ENCODE data around the gene ADARB2. TPM values are rescaled to one million over a fixed set of nuclear protein-coding genes. Genes with fewer than 3 reads are reported as not detected.
A peak's percentile ranks its signal among the peaks of the same experiment; 100 is the strongest.

Gene ADARB2
- total RNA-seq, 3 donors from 2014 or later = 0.31 to 4.2 TPM; not detected in 1

DNA sequence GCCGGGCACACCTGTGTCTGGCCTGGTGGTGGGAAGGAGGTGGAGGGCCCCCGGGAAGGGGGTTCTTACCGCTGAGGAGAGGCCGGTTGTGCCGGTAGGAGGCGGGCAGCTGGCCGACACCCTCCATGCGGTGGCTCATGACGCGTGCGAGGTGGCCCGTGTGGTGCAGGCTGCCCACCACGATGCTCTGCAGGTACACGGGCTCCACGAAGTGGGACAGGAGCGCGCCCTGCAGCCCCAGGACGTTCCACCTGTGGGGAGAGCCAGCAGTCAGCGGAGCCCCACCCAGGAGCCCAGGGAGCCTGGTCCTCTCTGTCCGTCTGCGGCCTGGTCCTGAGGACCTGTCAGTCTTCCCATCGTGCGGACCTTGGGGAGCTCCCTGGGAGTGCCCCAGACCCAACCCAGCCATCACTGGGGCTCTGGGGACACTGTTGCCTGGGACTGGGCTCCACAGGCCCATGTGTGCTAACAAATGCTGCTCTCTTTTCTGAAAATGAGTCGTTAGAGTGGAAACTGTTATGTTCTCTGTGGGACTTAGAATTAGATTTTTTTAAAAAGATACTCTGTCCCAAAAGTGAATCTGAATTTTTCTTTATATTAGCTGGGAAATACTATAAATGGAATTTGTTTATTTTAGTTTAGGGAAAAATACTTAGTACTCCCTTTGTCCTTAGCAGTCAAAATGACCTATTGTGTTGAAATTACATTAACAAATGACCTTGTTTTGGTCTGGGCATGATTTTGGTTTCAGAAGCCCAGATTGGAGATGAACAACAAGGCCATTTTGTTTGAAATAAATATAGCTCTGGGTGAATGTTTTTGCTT lies 537.2 kb downstream of the ADARB2 start:
- DNase-seq (peak in 1 of 3 donors; percentile 41), ATAC-seq (no peak)
- Histone ChIP-seq H3K4me1 (ENCODE audit: low read depth) (no peaks in the 10 kb centered on the region), H3K36me3 (ENCODE audit: low read depth) (no peaks in the 10 kb centered on the region), H3K4me3 (no peak overlapping the region), H3K9me3 (no peaks in the 10 kb centered on the region)
- intact Hi-C loops (cut with DNase I, micrococcal nuclease) = no loop called here
- TF ChIP-seq, protein P1, sequence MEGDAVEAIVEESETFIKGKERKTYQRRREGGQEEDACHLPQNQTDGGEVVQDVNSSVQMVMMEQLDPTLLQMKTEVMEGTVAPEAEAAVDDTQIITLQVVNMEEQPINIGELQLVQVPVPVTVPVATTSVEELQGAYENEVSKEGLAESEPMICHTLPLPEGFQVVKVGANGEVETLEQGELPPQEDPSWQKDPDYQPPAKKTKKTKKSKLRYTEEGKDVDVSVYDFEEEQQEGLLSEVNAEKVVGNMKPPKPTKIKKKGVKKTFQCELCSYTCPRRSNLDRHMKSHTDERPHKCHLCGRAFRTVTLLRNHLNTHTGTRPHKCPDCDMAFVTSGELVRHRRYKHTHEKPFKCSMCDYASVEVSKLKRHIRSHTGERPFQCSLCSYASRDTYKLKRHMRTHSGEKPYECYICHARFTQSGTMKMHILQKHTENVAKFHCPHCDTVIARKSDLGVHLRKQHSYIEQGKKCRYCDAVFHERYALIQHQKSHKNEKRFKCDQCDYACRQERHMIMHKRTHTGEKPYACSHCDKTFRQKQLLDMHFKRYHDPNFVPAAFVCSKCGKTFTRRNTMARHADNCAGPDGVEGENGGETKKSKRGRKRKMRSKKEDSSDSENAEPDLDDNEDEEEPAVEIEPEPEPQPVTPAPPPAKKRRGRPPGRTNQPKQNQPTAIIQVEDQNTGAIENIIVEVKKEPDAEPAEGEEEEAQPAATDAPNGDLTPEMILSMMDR (IDR thresholded peaks at IDR 0.05) = no peak

DNA sequence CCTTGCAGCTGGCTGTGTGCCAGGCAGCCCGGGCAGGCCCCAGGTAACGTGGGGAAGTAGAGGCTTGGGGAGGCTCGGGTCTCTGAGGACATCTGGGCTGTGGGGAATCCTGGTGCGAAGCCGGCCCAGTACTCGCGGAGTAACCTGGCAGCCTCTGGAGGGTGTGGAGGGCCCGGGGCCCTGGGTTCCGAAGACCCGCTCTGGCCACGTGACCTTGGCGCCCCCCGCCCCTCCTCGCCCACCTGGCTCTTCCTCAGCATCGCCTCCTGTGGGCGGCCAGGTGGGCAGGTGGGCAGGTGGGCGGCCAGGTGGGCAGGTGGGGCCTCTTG lies 538.0 kb downstream of the ADARB2 start:
- DNase-seq (peak in 1 of 3 donors; percentile 38), ATAC-seq (no peak)
- TF ChIP-seq, protein P1 (IDR thresholded peaks at IDR 0.05) = no peak
- Histone ChIP-seq H3K4me1 (ENCODE audit: low read depth) (no peaks in the 10 kb centered on the region), H3K4me3 (no peak overlapping the region), H3K9me3 (no peaks in the 10 kb centered on the region), H3K36me3 (ENCODE audit: low read depth) (no peaks in the 10 kb centered on the region)
- intact Hi-C loops (cut with DNase I, micrococcal nuclease) = no loop called here

DNA sequence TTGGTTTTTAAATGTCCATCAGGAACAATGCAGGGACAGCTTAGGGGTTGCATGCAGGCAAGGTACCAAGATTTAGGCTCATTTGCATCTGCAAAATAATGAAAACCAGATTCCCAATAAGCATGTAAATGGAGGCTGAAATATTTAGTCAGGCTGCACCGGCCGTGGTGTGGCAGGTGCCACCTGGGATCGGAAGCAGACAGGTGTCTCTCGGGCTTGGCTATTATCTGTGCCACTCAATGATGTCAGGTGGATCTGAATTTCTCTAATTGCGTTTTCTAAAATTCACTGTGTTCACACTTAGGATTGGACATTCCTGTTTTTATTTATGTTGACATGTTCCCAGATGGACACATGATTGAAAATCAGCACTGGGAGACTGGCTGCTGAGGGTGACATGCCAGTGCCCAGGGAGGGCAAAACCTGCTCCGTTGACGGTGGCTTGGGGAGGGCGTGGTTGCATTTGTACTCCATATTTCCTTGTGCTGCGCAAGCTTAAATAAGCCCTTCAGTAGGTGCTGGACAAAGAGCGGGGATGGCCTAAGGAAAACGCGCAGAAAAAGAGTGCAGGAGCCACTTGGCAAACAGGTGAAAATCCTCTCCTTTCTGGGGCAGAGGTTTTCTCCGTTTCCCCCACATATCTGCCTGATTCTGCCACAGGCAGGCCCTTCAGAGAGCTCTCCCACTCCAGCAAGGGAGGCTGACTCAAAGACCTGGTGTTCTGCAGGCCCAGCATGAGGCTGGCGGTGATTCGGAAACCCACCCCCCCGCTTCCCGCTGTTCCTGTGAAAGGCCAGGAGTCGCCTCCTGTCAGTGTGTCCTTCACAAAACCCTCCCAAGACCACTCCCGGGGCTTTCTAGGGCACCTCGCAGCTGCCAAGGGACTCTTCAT lies 538.6 kb downstream of the ADARB2 start:
- TF ChIP-seq, protein P1 (IDR thresholded peaks at IDR 0.05) = no peak
- DNase-seq (peak; percentile 44 to 59 (median 46)), ATAC-seq (peak; percentile 90)
- Histone ChIP-seq H3K36me3 (ENCODE audit: low read depth) (no peaks in the 10 kb centered on the region), H3K4me1 (ENCODE audit: low read depth) (no peaks in the 10 kb centered on the region), H3K4me3 (no peak overlapping the region), H3K9me3 (no peaks in the 10 kb centered on the region)
- intact Hi-C loops (cut with DNase I, micrococcal nuclease) = no loop called here

DNA sequence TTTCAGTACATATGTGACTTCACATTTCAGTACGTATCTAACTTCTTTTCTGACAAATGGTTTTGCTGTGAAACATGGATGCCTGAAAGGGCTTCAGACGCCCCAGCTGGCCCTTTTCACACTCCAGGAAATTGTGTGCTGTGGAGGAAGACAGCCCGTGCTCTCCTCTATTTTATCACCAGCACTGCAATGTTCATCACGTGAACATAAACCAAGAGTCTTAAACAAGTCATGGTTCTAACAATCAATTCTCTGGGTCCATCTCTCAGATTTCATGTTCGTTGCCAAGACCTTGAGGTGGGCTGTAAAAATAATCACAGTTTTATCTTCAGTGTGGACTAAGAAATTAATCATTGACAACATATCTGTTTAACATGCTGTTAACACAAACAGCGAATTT lies 539.9 kb downstream of the ADARB2 start:
- intact Hi-C loops (cut with DNase I, micrococcal nuclease) = no loop called here
- ATAC-seq = peak; percentile 63
- no peak for DNase-seq
- no peaks in the 10 kb centered on the region for H3K4me1 ChIP-seq (ENCODE audit: low read depth)
- no peak overlapping the region for H3K4me3 ChIP-seq
- no peaks in the 10 kb centered on the region for H3K36me3 ChIP-seq (ENCODE audit: low read depth)
- H3K9me3 ChIP-seq = no peaks in the 10 kb centered on the region
- TF ChIP-seq, protein P1 (IDR thresholded peaks at IDR 0.05) = no peak

DNA sequence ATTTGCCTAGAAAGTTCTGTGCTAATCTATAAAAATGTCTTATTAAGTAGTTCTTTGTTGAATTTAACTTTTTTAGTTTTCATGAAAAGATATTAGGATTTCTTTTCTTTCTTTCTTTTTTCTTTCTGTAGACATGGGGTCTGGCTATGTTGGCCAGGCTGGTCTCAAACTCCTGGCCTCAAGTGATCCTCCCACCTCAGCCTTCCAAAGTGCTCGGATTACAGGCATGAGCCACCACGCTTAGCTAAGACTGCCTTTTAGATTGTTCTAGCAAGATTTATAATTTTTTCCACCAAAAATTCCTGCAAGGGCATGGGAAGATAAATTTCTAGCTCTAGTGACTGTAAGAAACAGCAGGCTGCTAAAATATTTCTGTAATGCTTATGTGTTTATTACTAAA lies 540.7 kb downstream of the ADARB2 start:
- intact Hi-C loops (cut with DNase I, micrococcal nuclease) = no loop called here
- Histone ChIP-seq H3K4me3 (no peak overlapping the region), H3K4me1 (ENCODE audit: low read depth) (no peaks in the 10 kb centered on the region), H3K36me3 (ENCODE audit: low read depth) (no peaks in the 10 kb centered on the region), H3K9me3 (no peaks in the 10 kb centered on the region)
- no peak for ATAC-seq
- TF ChIP-seq, protein P1 (IDR thresholded peaks at IDR 0.05) = no peak
- no peak for DNase-seq
